HepG2 (cell line): ENCODE measurements around the gene DPY19L3. TPM values are rescaled to one million over a fixed set of nuclear protein-coding genes. Genes with fewer than 3 reads are reported as not detected.
A peak's percentile ranks its signal among the peaks of the same experiment; 100 is the strongest.

Experiments
- ARID5B ChIP-seq: IDR thresholded peaks from 2 replicates; pipeline ENCODE4 v1.4.0; 2020; ENCODE audit warnings: mild to moderate bottlenecking, missing genetic modification reagents
- ELK4 ChIP-seq: sonication (generic); formaldehyde crosslinking; IDR thresholded peaks from 2 replicates; pipeline ENCODE4 v1.9.0; 2021; ENCODE audit warnings: missing genetic modification reagents, borderline replicate concordance
- ETS1 ChIP-seq: sonication (generic); formaldehyde crosslinking; IDR thresholded peaks from 2 replicates; pipeline ENCODE4 v1.4.0; 2020; ENCODE audit warnings: missing genetic modification reagents
- FOSL2 ChIP-seq: sonication (generic); formaldehyde crosslinking; IDR thresholded peaks from 2 replicates; pipeline ENCODE4 v1.4.0; 2020; ENCODE audit warnings: missing genetic modification reagents
- KMT2B ChIP-seq: IDR thresholded peaks from 2 replicates; pipeline ENCODE4 v1.6.1; 2016; ENCODE audit warnings: missing genetic modification reagents, missing compliant biosample characterization
- MBNL3 ChIP-seq: fragments of 250-450 bp; sonication (Bioruptor Pico); conservative IDR thresholded peaks from 2 replicates; pipeline ENCODE4 v1.8.0; 2022; ENCODE audit warnings: mild to moderate bottlenecking, inconsistent platforms
- MEIS2 ChIP-seq: sonication (generic); formaldehyde crosslinking; IDR thresholded peaks from 2 replicates; pipeline ENCODE4 v1.9.0; 2021; ENCODE audit warnings: mild to moderate bottlenecking, missing genetic modification reagents
- NR2F6 ChIP-seq, 2 experiments: IDR thresholded peaks; 2 replicates each; pipeline ENCODE4 v1.6.1; 2016; ENCODE audit warnings: antibody characterized with exemption in 1 of 2, mild to moderate bottlenecking in 1 of 2
- WIZ ChIP-seq: sonication (generic); formaldehyde crosslinking; IDR thresholded peaks from 2 replicates; pipeline ENCODE4 v1.5.1; 2020; ENCODE audit warnings: mild to moderate bottlenecking, missing genetic modification reagents
- XBP1 ChIP-seq: sonication (generic); formaldehyde crosslinking; IDR thresholded peaks from 2 replicates; pipeline ENCODE4 v1.5.0; 2020; ENCODE audit warnings: missing genetic modification reagents
- ZBTB26 ChIP-seq: IDR thresholded peaks from 2 replicates; pipeline ENCODE4 v1.6.1; 2016; ENCODE audit warnings: missing compliant biosample characterization, missing genetic modification reagents, borderline replicate concordance
- ZBTB34 ChIP-seq: sonication (generic); formaldehyde crosslinking; IDR thresholded peaks from 2 replicates; pipeline ENCODE4 v1.8.0; 2022; ENCODE audit warnings: mild to moderate bottlenecking, missing genetic modification reagents
- ZNF143 ChIP-seq: sonication (generic); formaldehyde crosslinking; IDR thresholded peaks from 2 replicates; pipeline ENCODE4 v1.4.0; 2020; ENCODE audit warnings: missing genetic modification reagents
- ZNF20 ChIP-seq: sonication (generic); formaldehyde crosslinking; IDR thresholded peaks from 2 replicates; pipeline ENCODE4 v1.4.0; 2020; ENCODE audit warnings: mild to moderate bottlenecking, moderate library complexity, missing genetic modification reagents
- ZNF274 ChIP-seq: sonication (generic); formaldehyde crosslinking; IDR thresholded peaks from 2 replicates; pipeline ENCODE4 v1.5.1; 2020; ENCODE audit warnings: mild to moderate bottlenecking, missing genetic modification reagents
- ZNF292 ChIP-seq: sonication (generic); formaldehyde crosslinking; IDR thresholded peaks from 2 replicates; pipeline ENCODE4 v1.8.1; 2022; ENCODE audit warnings: mild to moderate bottlenecking, low read depth, missing genetic modification reagents, borderline replicate concordance
- ZNF33B ChIP-seq: sonication (generic); formaldehyde crosslinking; IDR thresholded peaks from 2 replicates; pipeline ENCODE4 v1.5.1; 2020; ENCODE audit warnings: mild to moderate bottlenecking, missing genetic modification reagents
- ZNF549 ChIP-seq: sonication (generic); formaldehyde crosslinking; IDR thresholded peaks from 2 replicates; pipeline ENCODE4 v1.5.0; 2020; ENCODE audit warnings: missing genetic modification reagents
- ZNF616 ChIP-seq: sonication (generic); formaldehyde crosslinking; IDR thresholded peaks from 2 replicates; pipeline ENCODE4 v1.5.0; 2020; ENCODE audit warnings: low read depth, mild to moderate bottlenecking, missing genetic modification reagents
- ZNF629 ChIP-seq: sonication (generic); formaldehyde crosslinking; conservative IDR thresholded peaks from 2 replicates; pipeline ENCODE4 v1.5.0; 2020; ENCODE audit warnings: missing genetic modification reagents
- ZNF788 ChIP-seq: sonication (generic); formaldehyde crosslinking; IDR thresholded peaks from 2 replicates; pipeline ENCODE4 v1.5.0; 2020; ENCODE audit warnings: mild to moderate bottlenecking, missing genetic modification reagents, borderline replicate concordance
- ZSCAN20 ChIP-seq: sonication (generic); formaldehyde crosslinking; IDR thresholded peaks from 2 replicates; pipeline ENCODE4 v1.4.0; 2020; ENCODE audit warnings: missing genetic modification reagents, mild to moderate bottlenecking, borderline replicate concordance
- ZSCAN31 ChIP-seq: sonication (generic); formaldehyde crosslinking; IDR thresholded peaks from 2 replicates; pipeline ENCODE4 v1.5.0; 2020; ENCODE audit warnings: low read depth, mild to moderate bottlenecking, missing genetic modification reagents
- polyA plus RNA-seq, 8 experiments: library from polyadenylated mRNA; depleted of rRNA in 3 of 8; stranded (reverse) in 7 of 8; unstranded in 1 of 8; fragments of >200 nt; fragmentation: Illumina TruSeq in 4 of 8; extraction: Trizol in 4 of 8; gene quantifications; 2 replicates each; pipeline versions ENCODE4 v1.2.1 to v1.2.3, GENCODE V29; 2011 to 2016; ENCODE audit warnings: low read depth in 4 of 8, missing spikeins in 1 of 8, mixed read lengths in 1 of 8; ENCODE audit not compliant: insufficient read depth in 1 of 8
- total RNA-seq, 5 experiments: library from RNA; depleted of rRNA; stranded (reverse); fragments of >200 nt; fragmentation: Illumina TruSeq; extraction: Trizol; gene quantifications; 2 replicates each; pipeline ENCODE4 v1.2.3, GENCODE V29; 2016; ENCODE audit warnings: low read depth in 1 of 5

The DPY19L3 gene
- total and polyA plus RNA-seq, 2 of the 13 experiments (the other 11 are each of a cell fraction or from before 2014, with no cell fraction given) = 21.6 to 25.2 TPM

- TF ChIP-seq ARID5B (CRISPR knock-in tag) = no peak
- no peak for TF ChIP-seq ZBTB34 (CRISPR knock-in tag)
- TF ChIP-seq ZNF549 = no peak
- no peak for TF ChIP-seq ZSCAN31 (CRISPR knock-in tag)
- TF ChIP-seq XBP1 (CRISPR knock-in tag) = no peak
- TF ChIP-seq ELK4 = no peak
- peak; percentile 58; the same call in 1 of the 2 replicates for TF ChIP-seq ZNF616 (CRISPR knock-in tag)
- TF ChIP-seq FOSL2 (CRISPR knock-in tag) = no peak
- no peak for TF ChIP-seq ETS1 (CRISPR knock-in tag)
- no peak for TF ChIP-seq ZNF274 (CRISPR knock-in tag)
- no peak for TF ChIP-seq ZNF629 (CRISPR knock-in tag)
- TF ChIP-seq KMT2B = no peak
- no peak for TF ChIP-seq ZBTB26
- TF ChIP-seq ZNF20 = peak; percentile 91; the same call in 1 of the 2 replicates
- no peak for TF ChIP-seq NR2F6 (IDR thresholded peaks at IDR 0.05)
- no peak for TF ChIP-seq NR2F6 (CRISPR knock-in tag; IDR thresholded peaks at IDR 0.05)
- no peak for TF ChIP-seq ZNF292
- TF ChIP-seq ZSCAN20 (CRISPR knock-in tag) = peak; percentile 56; the same call in 1 of the 2 replicates
- no peak for TF ChIP-seq MBNL3 (CRISPR knock-in tag)
- no peak for TF ChIP-seq ZNF788
- TF ChIP-seq WIZ (CRISPR knock-in tag) = no peak; the same call in 1 of the 2 replicates
- TF ChIP-seq MEIS2 = no peak
- no peak for TF ChIP-seq ZNF33B (CRISPR knock-in tag)
- TF ChIP-seq ZNF143 = no peak
Measured at GRCh38 chr19:32404933-32405430, 588 bp upstream of the DPY19L3 start (continued).
